Brain pericyte (primary cell): Measurements from ENCODE around the gene VAC14.

Experiments
- DNase-seq: peaks from one replicate; pipeline ENCODE4 v3.0.0-alpha.2; 2012; ENCODE audit warnings: low read depth, low spot score

The VAC14 gene

GRCh38 chr16:70725024-70725911 lies 75.7 kb downstream of the VAC14 start:
- no peak for DNase-seq

- DNase-seq = no peak
Measured at GRCh38 chr16:70724146-70725023, 76.6 kb downstream of the VAC14 start.

- DNase-seq = no peak
Measured at GRCh38 chr16:70723740-70724145, 77.2 kb downstream of the VAC14 start.

GRCh38 chr16:70721202-70721963 lies 79.6 kb downstream of the VAC14 start:
- no peak for DNase-seq

GRCh38 chr16:70720425-70721201 lies 80.3 kb downstream of the VAC14 start:
- no peak for DNase-seq

- no peak for DNase-seq
Measured at GRCh38 chr16:70717065-70717464, 83.9 kb downstream of the VAC14 start.

- peak; percentile 60 for DNase-seq
Measured at GRCh38 chr16:70715860-70716357, 85.0 kb downstream of the VAC14 start.

- peak; percentile 97 for DNase-seq
Measured at GRCh38 chr16:70715055-70715858, 85.7 kb downstream of the VAC14 start.

GRCh38 chr16:70714581-70715054 lies 86.3 kb downstream of the VAC14 start:
- no peak for DNase-seq

GRCh38 chr16:70713824-70714223 lies 87.1 kb downstream of the VAC14 start:
- DNase-seq = no peak

- DNase-seq = no peak
Measured at GRCh38 chr16:70713342-70713741, 87.6 kb downstream of the VAC14 start.

- no peak for DNase-seq
Measured at GRCh38 chr16:70712942-70713341, 88.0 kb downstream of the VAC14 start.

GRCh38 chr16:70712359-70712758 lies 88.6 kb downstream of the VAC14 start:
- DNase-seq = no peak

GRCh38 chr16:70711211-70712031 lies 89.5 kb downstream of the VAC14 start:
- DNase-seq = no peak

GRCh38 chr16:70710422-70711210 lies 90.3 kb downstream of the VAC14 start:
- no peak for DNase-seq

GRCh38 chr16:70709942-70710341 lies 91.0 kb downstream of the VAC14 start:
- DNase-seq = no peak

- DNase-seq = no peak
Measured at GRCh38 chr16:70709457-70709856, 91.5 kb downstream of the VAC14 start.
